IPS-15b (cell line): ENCODE measurements around the gene NTN5.
"Not testable (repeated sequence)": the region's sequence is repeated elsewhere in the genome, so short reads cannot be mapped to it uniquely, and the experiment has no call there.

ENCODE experiments used
- H3K27me3 ChIP-seq: one replicate; pipeline ENCODE4 v1.6.1; 2013; ENCODE audit warnings: low read length; ENCODE audit not compliant: control insufficient read depth, insufficient read depth
- H3K36me3 ChIP-seq: one replicate; pipeline ENCODE4 v1.6.1; 2013; ENCODE audit warnings: low read length; ENCODE audit not compliant: control insufficient read depth, insufficient read depth
- H3K4me1 ChIP-seq: one replicate; pipeline ENCODE4 v1.6.1; 2013; ENCODE audit warnings: mild to moderate bottlenecking, low read length; ENCODE audit not compliant: control insufficient read depth, insufficient read depth
- H3K4me3 ChIP-seq: one replicate; pipeline ENCODE4 v1.5.1; 2013; ENCODE audit warnings: low read depth, low read length
- H3K9ac ChIP-seq: one replicate; pipeline ENCODE4 v1.6.1; 2013; ENCODE audit warnings: low read depth, mild to moderate bottlenecking, low read length
- H3K9me3 ChIP-seq: one replicate; pipeline ENCODE4 v1.6.1; 2013; ENCODE audit warnings: mild to moderate bottlenecking, low read length; ENCODE audit not compliant: control insufficient read depth, insufficient read depth

Gene NTN5

DNA sequence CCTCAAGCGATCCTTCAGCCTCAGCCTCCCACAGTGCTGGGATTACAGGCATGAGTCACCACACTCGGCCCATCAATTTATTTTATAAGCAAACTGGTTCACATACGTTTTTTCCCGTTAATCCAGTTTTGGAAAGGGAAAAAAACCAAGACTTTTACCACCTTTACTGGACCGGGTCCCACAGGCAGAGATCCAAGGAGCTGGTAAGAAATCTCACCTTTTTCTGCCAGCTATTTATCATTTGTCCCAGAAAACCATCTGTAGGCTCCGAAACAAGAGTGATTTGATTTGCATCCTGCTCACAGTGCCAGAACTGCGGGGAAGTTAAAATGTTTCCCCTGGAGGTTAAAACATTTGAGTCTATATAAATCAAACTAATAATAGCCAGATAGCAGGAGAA is 16.6 kb upstream of the NTN5 start:
- Histone ChIP-seq H3K27me3 (no peaks in the 10 kb centered on the region), H3K9ac (no peak overlapping the region), H3K4me1 (no peaks in the 10 kb centered on the region), H3K36me3 (no peaks in the 10 kb centered on the region), H3K9me3 (no peaks in the 10 kb centered on the region), H3K4me3 (no peak overlapping the region)

DNA sequence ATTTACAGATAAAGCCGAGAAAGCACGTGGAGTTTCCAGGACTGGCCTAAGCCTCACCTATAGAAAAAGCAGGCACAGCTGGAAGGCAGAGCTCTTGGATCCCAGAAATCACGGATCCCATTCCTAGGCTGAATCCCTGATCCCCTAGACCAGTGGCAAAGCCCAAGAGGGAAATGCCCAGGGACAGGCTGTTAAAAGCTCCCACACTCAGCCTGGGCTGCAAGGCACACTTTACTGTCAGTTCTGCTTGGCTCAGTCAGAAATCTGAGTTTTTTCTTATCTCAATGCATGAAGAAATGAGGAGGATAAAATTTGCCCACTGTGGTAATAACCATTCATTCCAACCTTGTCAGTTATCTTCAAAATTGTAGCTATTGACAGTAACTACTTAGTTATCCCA is 15.0 kb upstream of the NTN5 start:
- Histone ChIP-seq H3K9ac (no peak overlapping the region), H3K4me3 (no peak overlapping the region), H3K4me1 (no peaks in the 10 kb centered on the region), H3K9me3 (no peaks in the 10 kb centered on the region), H3K27me3 (no peaks in the 10 kb centered on the region), H3K36me3 (no peaks in the 10 kb centered on the region)

- not testable (repeated sequence) for H3K27me3 ChIP-seq, H3K9me3 ChIP-seq, H3K4me1 ChIP-seq, H3K9ac ChIP-seq, H3K4me3 ChIP-seq, H3K36me3 ChIP-seq
Measured at GRCh38 chr19:48686637-48687036, 13.8 kb upstream of the NTN5 start.

GRCh38 chr19:48686088-48686487 is 13.3 kb upstream of the NTN5 start:
- no peaks in the 10 kb centered on the region for H3K4me1 ChIP-seq

DNA sequence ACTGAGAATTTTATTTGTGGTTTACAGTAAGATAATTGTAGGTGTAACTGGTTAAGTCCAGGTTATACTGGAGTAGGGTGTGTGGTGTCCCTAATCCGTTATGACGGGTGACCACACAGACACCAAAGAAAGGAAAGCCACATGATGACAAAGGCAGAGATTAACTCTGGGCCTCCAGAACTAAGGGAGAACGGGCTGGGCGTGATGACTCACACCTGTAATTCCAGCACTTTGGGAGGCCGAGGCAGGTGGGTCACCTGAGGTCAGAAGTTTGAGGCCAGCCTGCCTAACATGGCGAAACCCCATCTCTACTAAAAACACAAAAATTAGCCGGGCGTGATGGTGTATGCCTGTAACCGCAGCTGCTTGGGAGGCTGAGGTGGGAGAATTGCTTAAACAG is 12.8 kb upstream of the NTN5 start:
- Histone ChIP-seq H3K9me3 (no peaks in the 10 kb centered on the region), H3K36me3 (no peaks in the 10 kb centered on the region), H3K9ac (no peak overlapping the region), H3K4me1 (no peaks in the 10 kb centered on the region), H3K27me3 (no peaks in the 10 kb centered on the region), H3K4me3 (no peak overlapping the region)

More at GRCh38 chr19:48686088-48686487, 13.3 kb upstream of the NTN5 start:
- Histone ChIP-seq H3K9ac (no peak overlapping the region), H3K36me3 (no peaks in the 10 kb centered on the region), H3K4me3 (no peak overlapping the region), H3K27me3 (no peaks in the 10 kb centered on the region), H3K9me3 (no peaks in the 10 kb centered on the region)

DNA sequence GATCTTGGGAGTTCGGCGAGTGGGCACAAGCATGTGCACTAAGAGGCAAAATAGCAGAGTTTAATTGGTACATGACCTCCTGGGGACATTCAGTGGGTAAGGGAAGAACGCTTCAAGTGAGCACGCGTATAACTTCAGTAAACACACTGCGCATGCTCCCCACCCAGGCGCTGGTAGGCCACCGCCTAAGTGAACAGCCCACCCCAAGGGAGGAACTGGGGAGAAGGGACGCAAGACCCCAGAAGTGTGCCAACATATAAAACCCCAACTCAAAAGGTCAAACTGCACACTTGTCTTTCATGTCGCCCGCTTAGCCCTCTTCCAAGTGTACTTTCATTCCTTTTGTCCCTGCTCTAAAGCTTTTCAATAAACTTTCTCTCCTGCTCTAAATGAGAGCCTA is 10.5 kb upstream of the NTN5 start:
- no peaks in the 10 kb centered on the region for H3K27me3 ChIP-seq

DNA sequence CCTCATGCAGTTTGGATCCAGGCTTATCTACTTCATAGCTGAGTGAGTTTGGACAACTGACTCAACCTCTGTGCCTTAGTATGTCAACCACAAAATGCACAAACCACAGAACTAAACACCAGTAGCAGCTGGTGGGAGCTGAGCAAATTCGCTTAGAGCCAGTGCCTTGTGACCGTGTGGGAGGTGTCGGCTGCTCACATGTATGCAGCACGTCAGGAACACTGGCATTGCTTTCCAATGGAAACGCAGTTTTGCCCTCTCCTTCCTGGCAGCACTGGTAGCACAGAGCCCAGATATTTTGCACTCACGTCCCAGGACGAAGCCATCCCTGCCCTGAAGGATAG is 8.3 kb upstream of the NTN5 start:
- Histone ChIP-seq H3K27me3 (no peaks in the 10 kb centered on the region), H3K9me3 (no peaks in the 10 kb centered on the region), H3K4me3 (no peak overlapping the region), H3K9ac (no peak overlapping the region), H3K36me3 (no peaks in the 10 kb centered on the region), H3K4me1 (no peaks in the 10 kb centered on the region)

More for the DNA sequence above, 10.5 kb upstream of the NTN5 start:
- Histone ChIP-seq H3K36me3 (no peaks in the 10 kb centered on the region), H3K9ac (no peak overlapping the region), H3K9me3 (no peaks in the 10 kb centered on the region), H3K4me3 (no peak overlapping the region), H3K4me1 (no peaks in the 10 kb centered on the region)

GRCh38 chr19:48680436-48681126 is 7.8 kb upstream of the NTN5 start:
- H3K27me3 ChIP-seq = no peaks in the 10 kb centered on the region
- H3K36me3 ChIP-seq = no peaks in the 10 kb centered on the region
- H3K4me1 ChIP-seq = no peaks in the 10 kb centered on the region
- no peak overlapping the region for H3K4me3 ChIP-seq
- H3K9ac ChIP-seq = no peak overlapping the region
- no peaks in the 10 kb centered on the region for H3K9me3 ChIP-seq

DNA sequence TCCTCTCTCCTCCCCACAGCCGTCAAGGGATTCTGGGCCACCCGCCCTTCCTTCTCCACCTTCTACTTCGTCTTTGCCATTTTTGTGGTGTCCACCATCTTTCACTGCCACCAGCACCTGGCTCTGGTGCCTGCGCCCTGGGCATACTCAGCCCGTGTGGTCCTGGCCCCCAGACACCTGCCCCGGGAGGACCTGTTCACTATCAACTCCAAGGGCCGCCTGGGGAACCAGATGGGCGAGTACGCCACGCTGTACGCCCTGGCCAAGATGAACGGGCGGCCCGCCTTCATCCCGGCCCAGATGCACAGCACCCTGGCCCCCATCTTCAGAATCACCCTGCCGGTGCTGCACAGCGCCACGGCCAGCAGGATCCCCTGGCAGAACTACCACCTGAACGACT is 7.2 kb upstream of the NTN5 start:
- not testable (repeated sequence) for H3K4me1 ChIP-seq, H3K4me3 ChIP-seq, H3K9me3 ChIP-seq, H3K36me3 ChIP-seq, H3K27me3 ChIP-seq, H3K9ac ChIP-seq

DNA sequence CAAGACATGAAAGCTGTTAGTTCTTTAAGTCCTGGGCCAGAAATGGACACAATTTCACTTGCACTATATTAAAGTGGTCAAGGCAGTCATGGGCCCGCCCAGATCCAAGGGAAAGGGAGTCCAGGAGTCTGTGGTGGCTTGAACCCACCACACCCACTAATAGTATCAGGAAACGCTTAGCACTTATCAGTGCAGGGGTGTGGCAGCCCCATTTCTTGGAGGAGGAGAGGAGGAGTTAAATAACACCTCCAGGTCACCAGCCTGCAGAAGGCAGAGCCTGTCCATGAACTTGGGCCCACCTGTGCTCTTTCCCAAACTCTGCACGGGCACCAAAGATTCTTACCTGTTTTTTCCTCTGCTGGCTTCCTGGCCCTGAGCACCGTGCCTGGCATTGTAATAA is 5.4 kb upstream of the NTN5 start:
- no peak overlapping the region for H3K9ac ChIP-seq
- no peaks in the 10 kb centered on the region for H3K36me3 ChIP-seq
- peaks cover 13% of the 10 kb centered on the region for H3K4me1 ChIP-seq
- no peak overlapping the region for H3K4me3 ChIP-seq
- H3K9me3 ChIP-seq = no peaks in the 10 kb centered on the region
- H3K27me3 ChIP-seq = peaks cover 8% of the 10 kb centered on the region

DNA sequence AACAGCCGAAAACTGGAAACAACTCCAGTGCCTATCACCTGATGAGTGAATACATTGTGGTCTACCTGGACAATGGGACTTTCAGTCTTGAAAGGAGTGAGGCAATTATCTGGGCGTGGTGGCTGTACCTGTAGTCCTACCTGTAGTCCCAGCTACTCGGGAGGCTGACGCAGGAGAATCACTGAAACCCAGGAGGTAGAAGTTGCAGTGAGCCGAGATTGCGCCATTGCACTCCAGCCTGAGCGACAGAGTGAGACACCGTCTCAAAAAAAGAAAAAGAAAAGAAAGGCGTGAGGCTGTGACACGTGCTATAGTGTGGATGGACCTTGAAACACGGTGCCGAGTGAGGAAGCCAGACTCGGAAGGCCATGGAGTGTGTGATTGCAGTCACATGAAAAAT is 4.1 kb upstream of the NTN5 start:
- no peaks in the 10 kb centered on the region for H3K9me3 ChIP-seq
- H3K27me3 ChIP-seq = peaks cover 8% of the 10 kb centered on the region
- H3K4me3 ChIP-seq = no peak overlapping the region
- no peaks in the 10 kb centered on the region for H3K36me3 ChIP-seq
- no peak overlapping the region for H3K9ac ChIP-seq
- H3K4me1 ChIP-seq = peaks cover 13% of the 10 kb centered on the region

- Histone ChIP-seq H3K36me3 (no peaks in the 10 kb centered on the region), H3K4me3 (no peak overlapping the region), H3K4me1 (peaks cover 13% of the 10 kb centered on the region), H3K27me3 (peaks cover 8% of the 10 kb centered on the region), H3K9ac (no peak overlapping the region), H3K9me3 (no peaks in the 10 kb centered on the region)
Measured at GRCh38 chr19:48676487-48676886, 3.7 kb upstream of the NTN5 start.
